Measurements from ENCODE around the gene ZCWPW1. TPM values are rescaled to one million over a fixed set of nuclear protein-coding genes. Genes with fewer than 3 reads are reported as not detected.
"Not testable (repeated sequence)": the region's sequence is repeated elsewhere in the genome, so short reads cannot be mapped to it uniquely, and the experiment has no call there.

Gene ZCWPW1
- total RNA-seq, 2 donors from 2014 or later = 1.2 to 1.6 TPM

- intact Hi-C loops (cut with DNase I, micrococcal nuclease) = no loop called here
- no peak for DNase-seq
- no peak for ATAC-seq
These were observed 36.3 kb upstream of the ZCWPW1 start for GRCh38 chr7:100464791-100465190.

GRCh38 chr7:100464210-100464660 is 35.7 kb upstream of the ZCWPW1 start, which contains the start of gene SPACDR:
SPACDR (minus strand) TSS chr7:100464260; CDS start chr7:100464025, 235 bp downstream.
- ATAC-seq (no peak), DNase-seq (no peak)
- intact Hi-C loops (cut with DNase I, micrococcal nuclease) = no loop called here

GRCh38 chr7:100457033-100457432 is 28.5 kb upstream of the ZCWPW1 start:
- no peak for DNase-seq
- ATAC-seq = no peak
- intact Hi-C loops (cut with DNase I, micrococcal nuclease) = no loop called here

GRCh38 chr7:100456562-100456961 is 28.1 kb upstream of the ZCWPW1 start:
- no peak for ATAC-seq
- DNase-seq = no peak
- intact Hi-C loops (cut with DNase I, micrococcal nuclease) = no loop called here

GRCh38 chr7:100455206-100455605 is 26.7 kb upstream of the ZCWPW1 start:
- DNase-seq = no peak
- ATAC-seq = no peak

DNA sequence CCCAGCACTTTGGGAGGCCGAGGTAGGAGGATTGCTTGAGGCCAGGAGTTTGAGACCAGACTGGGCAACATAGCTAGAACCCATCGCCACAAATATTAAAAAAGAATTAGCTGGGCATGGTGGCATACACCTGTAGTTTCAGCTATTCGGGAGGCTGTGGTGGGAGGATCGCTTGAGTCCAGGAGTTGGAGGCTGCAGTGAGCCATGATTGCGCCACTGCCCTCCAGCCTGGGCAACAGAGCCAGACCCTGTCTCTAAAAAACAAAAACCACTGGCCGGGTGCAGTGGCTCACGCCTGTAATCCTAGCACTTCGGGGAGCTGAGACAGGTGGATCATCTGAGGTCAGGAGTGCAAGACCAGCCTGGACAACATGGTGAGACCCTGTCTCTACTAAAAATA is 25.4 kb upstream of the ZCWPW1 start:
- DNase-seq; ATAC-seq; intact Hi-C loops (cut with DNase I, micrococcal nuclease): not testable (repeated sequence)

More at GRCh38 chr7:100455206-100455605, 26.7 kb upstream of the ZCWPW1 start:
- intact Hi-C loops (cut with DNase I, micrococcal nuclease) = no loop called here

- intact Hi-C loops (cut with DNase I, micrococcal nuclease) = no loop called here
- no peak for ATAC-seq
These were observed 24.0 kb upstream of the ZCWPW1 start for GRCh38 chr7:100452513-100452912.

GRCh38 chr7:100449190-100449795 is 20.8 kb upstream of the ZCWPW1 start:
- ATAC-seq = no peak
- no peak for DNase-seq
- intact Hi-C loops (cut with DNase I, micrococcal nuclease) = no loop called here

More at GRCh38 chr7:100452513-100452912, 24.0 kb upstream of the ZCWPW1 start:
- no peak for DNase-seq

DNA sequence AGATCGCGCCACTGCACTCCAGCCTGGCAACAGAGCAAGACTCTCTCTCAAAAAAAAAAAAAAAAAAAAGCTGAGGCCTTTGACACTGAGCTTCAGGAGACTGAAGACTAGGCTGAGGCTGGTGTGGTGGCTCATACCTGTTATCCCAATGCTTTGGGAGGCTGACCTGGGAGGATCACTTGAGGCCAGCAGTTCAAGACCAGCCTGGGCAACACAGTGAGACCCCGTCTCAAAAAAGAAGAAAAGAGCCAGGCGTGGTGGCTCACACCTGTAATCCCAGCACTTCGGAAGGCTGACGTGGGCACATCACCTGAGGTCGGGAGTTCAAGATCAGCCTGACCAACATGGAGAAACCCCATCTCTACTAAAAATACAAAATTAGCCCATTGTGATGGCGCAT is 18.9 kb upstream of the ZCWPW1 start:
- DNase-seq; intact Hi-C loops (cut with DNase I, micrococcal nuclease); ATAC-seq: not testable (repeated sequence)

GRCh38 chr7:100446040-100446439 is 17.5 kb upstream of the ZCWPW1 start:
- DNase-seq = no peak
- no peak for ATAC-seq
- intact Hi-C loops (cut with DNase I, micrococcal nuclease) = no loop called here

DNA sequence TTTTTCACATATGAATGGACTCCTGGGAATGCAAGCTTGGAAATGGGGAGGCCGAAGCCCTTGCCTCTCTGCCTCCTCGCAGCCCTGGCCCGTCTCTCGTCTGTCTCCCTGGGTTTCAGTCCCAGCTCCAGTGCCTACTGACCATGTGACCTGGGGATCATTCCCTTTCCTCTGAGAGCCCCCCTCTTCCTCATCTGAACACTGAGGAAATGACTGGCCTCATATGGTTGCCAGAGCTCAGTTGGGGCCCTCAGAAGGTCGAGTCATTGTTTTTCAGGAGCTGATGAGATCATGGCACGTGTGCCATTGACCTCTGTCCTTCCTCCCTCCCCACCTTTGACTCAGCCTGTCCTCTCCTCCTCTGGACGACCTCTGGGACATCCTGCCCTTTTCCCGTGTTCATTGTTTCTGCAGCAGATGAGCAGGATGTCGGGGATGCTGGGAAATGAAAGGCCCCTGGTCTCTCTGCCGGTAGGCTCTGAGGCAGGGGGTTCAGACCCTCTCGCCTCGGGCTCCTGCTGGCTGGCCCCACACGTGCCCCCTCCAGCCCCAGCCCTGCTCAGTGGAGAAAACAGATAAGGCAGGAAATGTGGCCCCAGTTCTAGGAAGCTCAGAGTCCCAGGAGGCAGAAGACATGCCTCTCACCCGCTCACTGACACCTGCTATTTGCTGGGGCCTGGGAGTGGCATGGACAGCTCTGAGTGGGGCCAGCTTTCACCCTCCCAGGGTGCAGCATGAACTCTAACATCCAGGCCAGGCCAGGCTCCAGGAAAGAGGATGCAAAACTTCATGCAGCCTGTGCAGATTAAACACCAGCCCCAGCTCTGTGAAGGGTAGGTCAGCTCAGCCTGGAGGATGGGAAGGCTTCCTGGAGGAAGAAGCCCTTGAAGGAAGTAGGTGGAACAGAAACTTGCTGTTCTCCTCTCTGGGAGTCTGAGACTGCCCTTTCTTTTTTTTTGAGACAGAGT is 16.1 kb upstream of the ZCWPW1 start:
- intact Hi-C loops (cut with DNase I, micrococcal nuclease) = no loop called here
- DNase-seq = peak in 1 of 2 donors; percentile 11
- peak; percentile 80 for ATAC-seq

DNA sequence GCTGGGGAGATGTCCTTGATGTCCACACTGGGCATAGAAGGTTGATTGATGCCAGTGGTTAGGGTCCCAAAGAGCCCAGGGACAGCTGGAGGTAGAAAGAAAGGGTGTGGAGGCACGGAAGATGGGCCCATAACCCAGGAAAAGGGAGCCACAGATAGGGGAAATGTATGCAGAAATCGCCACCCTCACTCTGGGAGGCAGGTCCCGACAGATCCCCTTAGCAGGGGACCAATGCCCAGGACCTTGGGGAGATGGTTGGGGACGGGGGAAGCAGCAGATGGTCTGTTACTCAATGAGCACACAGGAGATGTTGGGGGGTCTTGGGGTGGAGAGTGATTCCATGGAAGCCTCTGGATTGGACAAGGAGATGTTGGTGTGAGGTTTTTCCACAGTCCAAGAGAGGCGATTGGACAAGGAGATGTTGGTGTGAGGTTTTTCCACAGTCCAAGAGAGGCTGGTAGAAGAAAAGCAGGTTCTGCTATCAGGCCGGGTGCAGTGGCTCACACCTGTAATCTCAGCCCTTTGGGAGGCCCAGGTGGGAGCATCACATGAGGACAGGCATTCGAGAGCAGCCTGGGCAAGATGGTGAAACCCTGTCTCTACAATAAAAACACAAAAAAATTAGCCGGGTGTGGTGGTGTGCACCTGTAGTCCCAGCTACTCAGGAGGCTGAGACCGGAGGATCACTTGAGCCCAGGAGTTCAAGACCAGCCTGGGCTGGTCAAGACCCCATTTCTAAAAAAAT is 14.8 kb upstream of the ZCWPW1 start:
- ATAC-seq (no peak), DNase-seq (no peak)
- intact Hi-C loops (cut with DNase I, micrococcal nuclease) = no loop called here

GRCh38 chr7:100441641-100442535 is 13.4 kb upstream of the ZCWPW1 start:
- no peak for ATAC-seq
- intact Hi-C loops (cut with DNase I, micrococcal nuclease) = no loop called here
- no peak for DNase-seq

- ATAC-seq; DNase-seq; intact Hi-C loops (cut with DNase I, micrococcal nuclease): not testable (repeated sequence)
These were observed 10.7 kb upstream of the ZCWPW1 start for GRCh38 chr7:100439244-100439643.

DNA sequence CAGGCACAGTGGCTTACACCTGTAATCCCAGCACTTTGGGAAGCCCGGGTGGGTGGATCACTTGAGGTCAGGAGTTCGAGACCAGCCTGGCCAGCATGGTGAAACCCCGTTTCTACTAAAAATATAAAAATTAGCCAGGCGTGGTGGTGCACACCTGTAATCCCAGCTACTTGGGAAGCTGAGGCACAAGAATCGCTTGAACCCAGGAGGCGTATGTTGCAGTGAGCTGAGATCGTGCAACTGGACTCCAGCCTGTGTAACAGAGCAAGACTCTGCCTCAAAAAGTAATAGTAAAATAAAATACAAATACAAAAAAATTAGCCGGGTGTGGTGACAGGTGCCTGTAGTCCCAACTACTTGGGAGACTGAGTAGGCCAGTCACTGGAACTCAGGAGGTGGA is 10.2 kb upstream of the ZCWPW1 start:
- intact Hi-C loops (cut with DNase I, micrococcal nuclease); DNase-seq; ATAC-seq: not testable (repeated sequence)

- no peak for ATAC-seq
- DNase-seq = no peak
- intact Hi-C loops (cut with DNase I, micrococcal nuclease) = no loop called here
These were observed 9.7 kb upstream of the ZCWPW1 start for GRCh38 chr7:100438172-100438571.

DNA sequence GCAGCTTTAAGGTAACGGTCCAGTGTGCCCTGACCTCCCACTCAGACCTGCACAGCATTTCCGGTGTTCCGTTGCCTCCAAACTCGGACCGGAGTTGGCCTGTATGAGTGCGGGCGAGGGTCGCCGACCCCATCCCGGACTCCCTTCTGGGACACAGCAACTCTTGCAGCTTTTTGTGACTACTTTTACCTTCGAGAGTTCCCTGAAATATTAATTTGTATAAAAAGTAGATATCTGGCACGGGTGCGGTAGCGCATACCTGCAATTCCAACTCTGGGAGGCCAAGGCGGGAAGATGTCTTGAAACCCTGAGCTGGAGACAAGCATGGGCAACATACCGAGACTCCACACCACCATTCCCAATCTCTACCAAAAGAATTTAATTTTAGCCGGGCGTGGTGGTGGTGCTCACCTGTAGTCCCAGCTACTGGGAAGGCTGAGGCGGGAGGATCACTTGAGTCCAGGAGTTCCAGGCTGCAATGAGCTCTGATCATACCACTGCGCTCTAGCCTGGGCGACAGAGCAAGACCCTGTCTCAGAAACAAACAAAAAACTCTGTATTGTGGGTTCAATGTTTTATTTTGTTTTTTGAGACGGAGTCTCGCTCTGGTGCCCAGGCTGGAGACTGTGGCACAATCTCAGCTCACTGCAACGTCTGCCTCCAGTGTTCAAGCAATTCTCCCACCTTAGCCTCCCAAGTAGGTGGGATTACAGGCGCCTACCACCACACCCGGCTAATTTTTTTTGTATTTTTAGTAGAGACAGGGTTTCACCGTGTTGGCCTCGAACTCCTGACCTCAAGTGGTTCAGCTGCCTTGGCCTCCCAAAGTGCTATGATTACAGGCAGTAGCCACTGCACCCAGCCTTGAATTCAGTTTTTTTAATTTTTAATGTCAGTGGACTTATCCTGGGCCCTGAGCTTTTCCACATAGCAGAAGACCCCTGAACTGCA is 8.9 kb upstream of the ZCWPW1 start:
- DNase-seq = peak; percentile 26 to 37
- intact Hi-C loops (cut with DNase I, micrococcal nuclease) = no loop called here
- no peak for ATAC-seq

Data from left colon (tissue), 2 donors.